Measurements from ENCODE around the gene PPEF1. TPM values are rescaled to one million over a fixed set of nuclear protein-coding genes. Genes with fewer than 3 reads are reported as not detected.
"Not testable (repeated sequence)": the region's sequence is repeated elsewhere in the genome, so short reads cannot be mapped to it uniquely, and the experiment has no call there.

Gene PPEF1
- total RNA-seq, 1 experiment from 2014 or later = 0.52 TPM

DNA sequence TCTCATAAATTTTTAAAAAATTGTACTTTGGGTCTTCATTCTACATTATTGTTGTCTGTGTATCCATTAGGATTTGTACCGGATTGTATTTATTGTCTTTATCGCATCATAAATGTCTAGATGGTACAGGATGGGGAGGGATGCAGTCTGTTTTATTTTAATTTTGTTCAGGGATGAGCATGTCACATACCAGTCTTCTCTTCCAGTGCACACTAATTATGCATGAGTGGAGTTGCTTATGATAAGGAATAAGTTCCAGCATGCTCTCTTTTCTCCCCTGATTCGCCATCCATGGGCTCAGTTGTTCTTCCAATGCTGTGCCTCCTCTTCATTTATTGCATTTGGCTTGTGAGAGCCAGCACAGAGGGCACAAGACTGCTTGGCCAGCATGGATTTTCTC, 54.3 kb downstream of the PPEF1 start:
- no peak overlapping the region for H2BK20ac ChIP-seq (ENCODE audit: low read depth, low read length, poor library complexity, severe bottlenecking)

DNA sequence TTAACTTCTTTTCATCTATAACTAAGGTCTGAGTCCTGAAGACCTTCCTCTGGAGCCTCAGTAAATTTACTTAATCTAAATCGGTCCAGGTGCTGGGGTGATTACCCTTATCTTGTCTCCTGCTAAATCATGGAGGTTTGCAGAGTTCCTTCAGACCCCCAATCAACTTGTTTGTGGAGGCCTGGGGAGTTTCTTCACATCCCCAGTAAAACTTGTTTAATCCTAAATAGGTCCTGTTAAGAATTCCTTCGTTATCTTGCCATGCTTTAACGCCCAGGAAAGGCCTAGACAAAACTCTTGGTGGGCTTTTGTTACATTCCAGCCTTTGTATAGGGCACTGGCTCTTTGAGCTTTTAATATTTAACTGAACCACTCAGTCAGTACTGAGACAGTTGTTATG, 55.7 kb downstream of the PPEF1 start:
- H3K4me3 Mint-ChIP-seq, H3K27ac Mint-ChIP-seq: not testable (repeated sequence)
- WGBS (ENCODE audit: extremely low coverage, insufficient read length, low lambda C conversion rate) = no CpG with 5 or more reads among the region's 3 CpGs

More for the DNA sequence above, 54.3 kb downstream of the PPEF1 start:
- Histone ChIP-seq H2AFZ (ENCODE audit: low read length) (no peak overlapping the region), H4K5ac (ENCODE audit: insufficient read length, low read depth, low read length) (no peak overlapping the region), H2AK5ac (ENCODE audit: insufficient read length, low read length) (no peak overlapping the region), H3K27me3 (ENCODE audit: insufficient read depth, low read length) (no peaks in the 10 kb centered on the region), H3T11ph (ENCODE audit: low read length) (no peak overlapping the region), H3K79me2 (ENCODE audit: insufficient read depth, low read length) (no peaks in the 10 kb centered on the region), H2BK15ac (ENCODE audit: low read depth, low read length) (no peak overlapping the region), H3K23ac (ENCODE audit: insufficient read length, low read depth, low read length) (no peak overlapping the region), H3K9me3 (ENCODE audit: control insufficient read depth, low read depth, low read length) (peaks cover 23% of the 10 kb centered on the region), H3K4me1 (ENCODE audit: insufficient read depth, low read length) (no peaks in the 10 kb centered on the region; the same call in 1 of the 2 replicates), H3K4me2 (ENCODE audit: insufficient read depth, insufficient read length, low read length) (no peak overlapping the region), H2BK12ac (ENCODE audit: insufficient read length, low read depth, low read length) (no peak overlapping the region), H3K18ac (ENCODE audit: insufficient read length, low read depth, low read length) (no peak overlapping the region), H3K56ac (ENCODE audit: insufficient read length, low read depth, low read length) (no peak overlapping the region), H3K9ac (ENCODE audit: extremely low read depth, insufficient read length, low read length) (no peak overlapping the region), H3K79me1 (ENCODE audit: insufficient read depth, low read depth, low read length, poor library complexity, severe bottlenecking) (no peaks in the 10 kb centered on the region), H4K8ac (replicated peaks; ENCODE audit: insufficient read length, low read depth, low read length) (no peak overlapping the region), H4K91ac (ENCODE audit: insufficient read length, low read depth, low read length) (no peak overlapping the region), H3K4ac (ENCODE audit: low read depth, low read length) (no peak overlapping the region), H4K20me1 (ENCODE audit: control insufficient read depth, insufficient read depth, insufficient read length) (no peaks in the 10 kb centered on the region), H2BK120ac (ENCODE audit: low read depth, low read length, poor library complexity, severe bottlenecking) (no peak overlapping the region), H2BK5ac (ENCODE audit: insufficient read length, low read length) (no peak overlapping the region), H3K14ac (ENCODE audit: insufficient read depth, low read length) (no peak overlapping the region), H3K27ac (ENCODE audit: insufficient read length, low read depth, low read length) (no peak overlapping the region), H3K23me2 (ENCODE audit: insufficient read length, low read depth, low read length, poor library complexity, severe bottlenecking) (no peaks in the 10 kb centered on the region)
- no peak overlapping the region for H3K4me3 Mint-ChIP-seq
- no peak for DNase-seq
- WGBS (ENCODE audit: extremely low coverage, insufficient read length, low lambda C conversion rate) = no CpG with 5 or more reads among the region's 3 CpGs
- peaks cover 14 to 17% of the 10 kb centered on the region in 2 experiments for H3K4me1 Mint-ChIP-seq
- no peak for TF ChIP-seq CTCF (conservative IDR thresholded peaks at IDR 0.05)
- H3K36me3 Mint-ChIP-seq (ENCODE audit: insufficient read depth in 1 of 3, low read depth in 3 of 3) = peaks cover 0 to 4% (median 3%) of the 10 kb centered on the region in 3 experiments; a peak in 4 of 7 replicates
- H3K9me3 Mint-ChIP-seq = peaks cover 62 to 71% of the 10 kb centered on the region in 2 experiments
- peaks cover 3% of the 10 kb centered on the region for H3K27me3 Mint-ChIP-seq (ENCODE audit: low read depth)
- no peak overlapping the region for H3K27ac Mint-ChIP-seq

More for the DNA sequence above, 55.7 kb downstream of the PPEF1 start:
- H3K4ac ChIP-seq (ENCODE audit: low read depth, low read length); H3K4me1 ChIP-seq (ENCODE audit: insufficient read depth, low read length); H3K23ac ChIP-seq (ENCODE audit: insufficient read length, low read depth, low read length); H3K4me2 ChIP-seq (ENCODE audit: insufficient read depth, insufficient read length, low read length); H2BK120ac ChIP-seq (ENCODE audit: low read depth, low read length, poor library complexity, severe bottlenecking); H3K36me3 Mint-ChIP-seq (ENCODE audit: insufficient read depth in 1 of 3, low read depth in 3 of 3); H2BK12ac ChIP-seq (ENCODE audit: insufficient read length, low read depth, low read length); H4K91ac ChIP-seq (ENCODE audit: insufficient read length, low read depth, low read length); DNase-seq; H3K9ac ChIP-seq (ENCODE audit: extremely low read depth, insufficient read length, low read length); H3K79me2 ChIP-seq (ENCODE audit: insufficient read depth, low read length); H3K27me3 ChIP-seq (ENCODE audit: insufficient read depth, low read length); H3K23me2 ChIP-seq (ENCODE audit: insufficient read length, low read depth, low read length, poor library complexity, severe bottlenecking); H2AK5ac ChIP-seq (ENCODE audit: insufficient read length, low read length); H3K27me3 Mint-ChIP-seq (ENCODE audit: low read depth); H4K5ac ChIP-seq (ENCODE audit: insufficient read length, low read depth, low read length); H3K14ac ChIP-seq (ENCODE audit: insufficient read depth, low read length); H4K8ac ChIP-seq (replicated peaks; ENCODE audit: insufficient read length, low read depth, low read length); H3T11ph ChIP-seq (ENCODE audit: low read length); H2BK5ac ChIP-seq (ENCODE audit: insufficient read length, low read length); H3K56ac ChIP-seq (ENCODE audit: insufficient read length, low read depth, low read length); H3K4me1 Mint-ChIP-seq; H2AFZ ChIP-seq (ENCODE audit: low read length); H3K18ac ChIP-seq (ENCODE audit: insufficient read length, low read depth, low read length); H2BK15ac ChIP-seq (ENCODE audit: low read depth, low read length); H4K20me1 ChIP-seq (ENCODE audit: control insufficient read depth, insufficient read depth, insufficient read length); H2BK20ac ChIP-seq (ENCODE audit: low read depth, low read length, poor library complexity, severe bottlenecking); H3K79me1 ChIP-seq (ENCODE audit: insufficient read depth, low read depth, low read length, poor library complexity, severe bottlenecking); H3K27ac ChIP-seq (ENCODE audit: insufficient read length, low read depth, low read length): not testable (repeated sequence)
- peaks cover 17% of the 10 kb centered on the region for H3K9me3 ChIP-seq (ENCODE audit: control insufficient read depth, low read depth, low read length)
- peaks cover 68 to 71% of the 10 kb centered on the region in 2 experiments for H3K9me3 Mint-ChIP-seq

Data from H9 (cell line).